ENCODE data around the gene PBX1. TPM values are rescaled to one million over a fixed set of nuclear protein-coding genes. Genes with fewer than 3 reads are reported as not detected.
A peak's percentile ranks its signal among the peaks of the same experiment; 100 is the strongest.

Gene PBX1
- total and polyA plus RNA-seq, 12 donors: 13.3 to 91.8 (median 62.7) TPM

GRCh38 chr1:164774413-164774812, 215.4 kb downstream of the PBX1 start:
- Histone ChIP-seq H3K27ac (peak overlapping the region in 7 of 10 donors; percentile 5 to 63 (median 37)), H3K27me3 (no peaks in the 10 kb centered on the region), H3K9me3 (no peaks in the 10 kb centered on the region), H3K4me1 (peaks cover 9 to 72% (median 46%) of the 10 kb centered on the region in 9 donors), H3K36me3 (no peaks in the 10 kb centered on the region), H3K4me3 (no peak overlapping the region)
- TF ChIP-seq CTCF (IDR thresholded peaks at IDR 0.05): peak in 3 of 9 donors; percentile 21 to 31 (median 27)
- DNase-seq (no peak), ATAC-seq (no peak)
- 71 to 75% methylated on average over 4 of the region's 4 CpGs for WGBS, 2 donors
- intact Hi-C loops (cut with DNase I): loop anchor here in 2 of 10 donors (5.0 to 10.0 kb wide), 2 partner anchors 67 to 70 kb away; no protein-coding TSS in a partner anchor

- Histone ChIP-seq H3K4me1 (peaks cover 9 to 74% (median 52%) of the 10 kb centered on the region in 9 donors), H3K27me3 (no peaks in the 10 kb centered on the region), H3K36me3 (no peaks in the 10 kb centered on the region), H3K27ac (peak overlapping the region in 7 of 10 donors; percentile 5 to 63 (median 37)), H3K9me3 (no peaks in the 10 kb centered on the region), H3K4me3 (no peak overlapping the region)
- ATAC-seq (peak in 3 of 8 donors; percentile 17 to 44 (median 37)), DNase-seq (no peak)
- intact Hi-C loops (cut with DNase I): loop anchor here in 3 of 10 donors (5.0 to 10.0 kb wide), 2 partner anchors 68 to 70 kb away; no protein-coding TSS in a partner anchor
- no peak for TF ChIP-seq CTCF (IDR thresholded peaks at IDR 0.05)
- WGBS, 2 donors: 59 to 66% methylated on average over 16 of the region's 16 CpGs
Observed at GRCh38 chr1:164774819-164775654, 216.1 kb downstream of the PBX1 start.

GRCh38 chr1:164777518-164777917, 218.5 kb downstream of the PBX1 start:
- peaks cover 4 to 74% (median 46%) of the 10 kb centered on the region in 9 donors for H3K4me1 ChIP-seq
- intact Hi-C loops (cut with DNase I): loop anchor here in 2 of 10 donors (5.0 to 10.0 kb wide), 2 partner anchors 70 to 73 kb away; no protein-coding TSS in a partner anchor

More at GRCh38 chr1:164777518-164777917, 218.5 kb downstream of the PBX1 start:
- H3K4me3 ChIP-seq: no peak overlapping the region
- WGBS, 2 donors: 88% methylated on average over 2 of the region's 2 CpGs
- no peak overlapping the region for H3K27ac ChIP-seq
- no peaks in the 10 kb centered on the region for H3K9me3 ChIP-seq
- H3K36me3 ChIP-seq: no peaks in the 10 kb centered on the region
- ATAC-seq (no peak), DNase-seq (no peak)
- H3K27me3 ChIP-seq: no peaks in the 10 kb centered on the region
- no peak for TF ChIP-seq CTCF (IDR thresholded peaks at IDR 0.05)

Data from heart right ventricle (tissue), 16 donors.